ENCODE results near the gene PRRG4.
"Not testable (repeated sequence)": the region's sequence is repeated elsewhere in the genome, so short reads cannot be mapped to it uniquely, and the experiment has no call there.

Gene PRRG4

DNA sequence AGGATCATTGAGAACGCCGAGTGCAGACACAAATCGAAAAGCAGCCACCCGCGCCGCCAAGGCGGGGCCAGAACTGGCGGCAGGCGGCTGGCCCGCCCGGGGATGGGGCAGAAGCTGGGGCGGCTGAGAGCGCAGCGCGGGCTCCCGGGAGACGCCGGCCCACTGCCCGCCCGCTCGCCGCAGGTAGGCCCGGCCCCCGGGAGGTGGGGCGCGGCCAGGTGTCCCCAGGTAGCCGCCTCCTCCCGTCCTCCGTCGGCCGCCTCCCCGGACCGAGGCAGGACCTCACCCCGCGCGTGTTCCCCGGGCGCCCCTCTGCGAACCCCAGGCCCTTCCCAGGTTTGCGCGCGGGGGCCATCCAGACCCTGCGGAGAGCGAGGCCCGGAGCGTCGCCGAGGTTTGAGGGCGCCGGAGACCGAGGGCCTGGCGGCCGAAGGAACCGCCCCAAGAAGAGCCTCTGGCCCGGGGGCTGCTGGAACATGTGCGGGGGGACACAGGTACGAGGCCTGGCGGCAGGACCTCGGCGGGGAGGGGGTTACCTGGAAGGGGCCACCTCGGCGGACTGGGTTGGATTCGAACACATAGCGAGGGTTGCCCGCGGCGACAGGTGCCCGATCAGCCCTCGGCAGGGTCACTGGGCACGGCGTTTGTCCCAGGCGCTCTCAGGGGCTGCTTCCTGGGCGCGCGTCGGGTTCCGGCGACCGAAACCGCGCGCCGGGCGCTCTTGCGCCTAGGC, at the start of gene PRRG4:
Gene PRRG4 (plus strand): TSS at position 248 of the 733 bp plus-strand sequence. CDS start 603 bp downstream, outside the sequence.
- DNase-seq (ENCODE audit: low read depth): no peak

DNA sequence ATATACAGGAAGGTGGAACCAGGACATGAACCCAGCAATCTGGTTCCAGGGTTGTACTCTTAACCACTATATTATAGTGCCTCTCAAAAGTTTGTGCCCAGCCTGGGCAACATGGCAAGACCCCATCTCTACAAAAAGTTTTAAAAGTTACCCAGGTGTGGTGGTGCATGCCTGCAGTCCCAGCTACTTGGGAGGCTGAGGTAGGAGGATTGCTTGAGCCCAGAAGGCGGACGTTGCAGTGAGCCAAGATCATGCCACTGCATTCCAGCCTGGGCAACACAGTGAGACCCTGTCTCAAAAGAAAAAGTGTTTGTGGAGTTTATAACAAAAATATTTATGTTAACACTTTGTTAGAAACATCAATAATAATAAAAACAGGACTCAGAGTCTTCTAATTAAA, 48.9 kb upstream of the PRRG4 start:
- not testable (repeated sequence) for DNase-seq (ENCODE audit: low read depth)

DNA sequence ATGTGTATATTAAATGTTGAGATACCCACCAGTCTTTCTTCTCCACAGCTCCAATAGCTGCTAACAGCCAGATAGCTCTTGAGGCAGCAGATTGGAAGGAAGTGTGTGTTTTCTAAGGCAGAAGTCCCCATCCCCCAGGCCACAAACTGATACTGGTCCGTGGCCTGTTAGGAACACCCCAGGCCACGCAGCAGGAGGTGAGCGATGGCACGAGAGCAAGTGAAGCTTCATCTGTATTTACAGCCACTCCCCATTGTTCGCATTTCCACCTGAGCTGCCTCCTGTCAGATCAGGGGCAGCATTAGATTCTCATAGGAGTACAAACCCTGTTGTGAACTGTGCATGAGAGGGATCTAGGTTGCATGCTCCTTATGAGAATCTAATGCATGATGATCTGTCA, 48.0 kb upstream of the PRRG4 start:
- DNase-seq (ENCODE audit: low read depth): no peak

DNA sequence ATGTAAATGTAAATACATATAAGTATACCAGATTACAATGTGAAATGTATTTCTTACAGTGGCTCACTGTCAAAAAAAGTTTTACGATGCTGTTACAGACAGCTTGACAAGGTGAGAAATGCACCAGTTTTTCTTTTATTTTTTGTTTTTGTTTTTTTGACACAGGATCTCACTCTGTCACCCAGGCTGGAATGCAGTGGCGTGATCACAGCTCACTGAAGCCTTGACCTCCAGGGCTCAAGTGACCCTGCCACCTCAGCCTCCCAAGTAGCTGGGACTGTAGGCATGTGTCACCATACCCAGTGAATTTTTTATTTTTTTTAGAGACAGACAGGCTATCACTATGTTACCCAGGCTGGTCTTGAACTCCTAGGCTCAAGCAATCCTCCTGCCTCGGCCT, 44.5 kb upstream of the PRRG4 start:
- no peak for DNase-seq (ENCODE audit: low read depth)

DNA sequence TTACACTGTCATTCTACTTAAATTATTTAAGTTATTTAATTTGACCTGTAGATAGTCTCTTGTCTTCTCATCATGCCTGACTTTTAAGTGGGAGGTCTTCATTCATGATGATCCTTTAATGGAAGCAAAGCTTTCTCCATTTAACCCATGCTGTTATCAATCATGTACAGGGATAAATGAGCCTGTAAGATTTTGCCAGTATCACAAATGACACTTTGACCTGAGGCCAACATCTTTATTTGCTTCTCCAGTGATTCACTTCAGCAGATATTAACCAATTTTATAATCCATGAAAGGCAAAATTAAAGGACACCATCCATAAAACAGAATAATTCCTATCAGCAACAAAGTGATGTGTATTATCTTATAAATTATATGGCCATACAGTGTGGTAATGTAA, 42.9 kb upstream of the PRRG4 start:
- no peak for DNase-seq (ENCODE audit: low read depth)

DNA sequence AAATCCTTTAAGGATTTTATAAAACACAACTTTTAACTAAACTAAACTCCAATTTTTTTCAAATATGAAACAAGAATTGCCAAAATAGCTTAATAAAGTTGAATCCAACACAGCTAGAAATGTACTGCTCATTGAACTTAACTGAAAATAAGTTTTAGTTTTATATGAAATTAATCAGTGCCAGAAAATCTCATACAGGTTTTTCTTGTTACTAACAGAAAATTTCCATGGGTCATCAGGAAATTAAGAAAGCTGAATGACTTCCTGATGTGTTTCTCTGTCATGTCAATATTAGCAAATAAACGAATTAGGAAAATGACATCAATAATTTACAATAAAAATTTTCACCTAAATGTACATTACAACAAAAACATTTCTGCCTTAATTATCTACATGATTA, 38.8 kb upstream of the PRRG4 start:
- no peak for DNase-seq (ENCODE audit: low read depth)

DNA sequence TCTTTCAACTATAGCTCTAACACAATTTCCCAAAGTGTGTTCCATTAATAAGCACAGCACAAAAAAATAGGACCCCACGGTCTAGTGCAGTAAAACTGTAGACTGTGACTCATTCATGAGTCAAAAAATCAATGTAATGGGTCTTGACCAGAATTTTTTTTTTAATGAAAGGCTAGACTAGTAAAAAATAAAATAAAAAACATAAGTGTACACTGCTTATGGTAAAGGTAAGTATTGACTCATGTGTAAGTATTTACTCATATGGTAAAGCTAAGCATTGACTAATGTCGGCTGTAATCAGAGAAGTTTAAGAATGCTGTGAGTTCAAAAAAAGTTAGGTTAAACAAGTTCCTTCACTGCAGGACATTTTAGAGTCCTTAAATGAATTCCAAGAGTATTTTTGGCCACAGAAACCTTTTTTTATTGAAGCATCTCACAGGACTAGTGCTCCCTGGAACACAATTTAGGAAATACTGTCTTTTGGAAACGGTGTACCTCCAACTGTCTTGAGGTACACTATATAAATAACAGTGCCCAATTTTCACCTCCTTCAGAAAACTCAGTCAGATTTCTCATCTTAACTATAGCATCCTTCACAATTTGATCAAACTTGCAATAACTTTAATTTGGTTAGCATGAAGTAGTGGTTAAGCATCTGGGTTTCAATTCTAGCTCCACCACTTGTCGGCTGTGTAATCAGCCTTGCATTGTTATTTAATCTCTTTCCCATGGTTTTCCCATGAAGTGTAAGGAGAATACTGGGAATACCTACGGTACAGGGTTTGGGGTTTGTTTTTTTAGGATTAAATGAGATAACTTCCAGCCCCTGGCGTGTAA, 37.4 kb upstream of the PRRG4 start:
- DNase-seq (ENCODE audit: low read depth): no peak

DNA sequence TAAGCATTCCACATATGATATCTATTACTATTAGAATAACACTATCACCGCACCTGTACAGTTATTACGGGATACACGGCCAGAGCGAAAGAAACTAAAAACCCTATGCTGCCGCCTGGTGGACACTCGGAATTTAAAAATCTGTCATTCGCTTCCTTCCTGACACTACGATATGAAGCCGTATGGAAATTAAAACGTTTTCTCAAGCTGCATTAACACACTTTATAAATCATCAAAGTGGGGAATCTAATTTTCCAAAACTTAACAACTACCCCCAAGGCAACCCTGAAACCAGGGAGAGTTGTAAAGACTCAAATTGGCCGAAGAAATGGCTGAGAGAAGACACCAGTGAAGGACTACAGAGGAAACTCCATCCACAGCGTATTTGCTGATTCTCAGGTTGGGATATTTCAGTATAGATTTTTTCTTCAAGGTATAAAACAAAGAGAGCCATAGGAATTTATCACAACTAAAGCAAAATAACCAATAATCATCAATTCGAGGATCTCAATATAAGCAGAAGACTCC, 36.7 kb upstream of the PRRG4 start:
- DNase-seq (ENCODE audit: low read depth): peak; percentile 9

DNA sequence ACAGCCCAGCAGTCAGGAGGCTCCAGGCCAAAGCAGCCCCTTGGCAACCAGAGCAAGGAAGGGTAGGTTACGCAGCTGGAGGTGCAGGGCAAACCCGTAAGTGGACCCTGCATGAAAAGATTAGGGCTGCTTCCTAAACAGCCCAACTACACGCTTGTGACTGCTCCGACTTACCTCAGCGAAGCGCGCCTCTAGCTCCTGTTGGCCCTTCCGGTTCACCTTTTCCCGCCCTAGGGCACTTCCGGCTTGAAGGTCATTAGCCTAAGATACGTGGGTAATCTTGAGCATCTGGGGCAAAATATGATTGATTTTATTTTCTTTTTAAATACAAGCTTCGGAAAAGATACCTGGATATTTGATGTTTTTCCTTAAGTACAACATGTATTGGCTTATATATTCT, 35.3 kb upstream of the PRRG4 start, which contains the start of gene CCDC73:
Gene CCDC73 (minus strand): TSS at position 224 of the 400 bp plus-strand sequence. CDS start 34,419 bp downstream, outside the sequence.
- DNase-seq (ENCODE audit: low read depth): no peak

DNA sequence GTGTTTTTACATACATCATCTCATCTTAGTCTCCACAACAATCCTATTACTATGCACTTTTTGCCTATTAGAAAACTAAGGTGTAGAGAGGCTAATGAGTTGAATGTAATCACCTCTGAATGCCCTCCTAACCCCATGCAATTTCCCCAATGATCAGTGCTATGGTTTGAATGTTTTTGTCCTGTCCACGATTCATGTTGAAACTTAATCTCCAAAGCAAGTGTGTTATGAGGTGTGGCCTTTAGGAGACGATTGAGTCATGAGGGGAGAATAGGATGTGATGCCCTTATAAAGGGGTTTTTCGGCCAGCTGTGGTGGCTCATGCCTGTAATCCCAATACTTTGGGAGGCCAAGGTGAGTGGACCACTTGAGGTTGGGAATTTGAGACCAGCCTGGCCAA, 33.3 kb upstream of the PRRG4 start:
- DNase-seq (ENCODE audit: low read depth): no peak

DNA sequence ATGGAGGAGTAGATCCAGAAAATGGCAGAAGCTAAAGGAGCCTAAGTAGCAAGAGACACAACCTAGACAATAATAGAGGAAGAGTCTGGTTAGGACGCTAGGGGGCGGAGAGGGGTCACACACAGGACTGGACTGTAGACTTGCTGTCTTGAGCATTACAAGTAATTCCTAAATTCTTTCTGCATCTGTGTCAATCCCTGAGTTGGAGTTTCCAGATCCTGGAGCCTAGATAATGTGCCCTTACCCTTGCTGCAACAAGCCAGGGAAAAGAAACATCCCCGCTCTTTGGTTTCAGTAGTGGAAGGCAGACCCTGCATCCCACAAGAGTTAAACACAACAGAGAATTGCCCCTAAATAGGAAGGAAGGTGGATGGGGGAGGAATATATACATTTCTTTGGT, 20.4 kb upstream of the PRRG4 start:
- DNase-seq (ENCODE audit: low read depth): peak; percentile 39

DNA sequence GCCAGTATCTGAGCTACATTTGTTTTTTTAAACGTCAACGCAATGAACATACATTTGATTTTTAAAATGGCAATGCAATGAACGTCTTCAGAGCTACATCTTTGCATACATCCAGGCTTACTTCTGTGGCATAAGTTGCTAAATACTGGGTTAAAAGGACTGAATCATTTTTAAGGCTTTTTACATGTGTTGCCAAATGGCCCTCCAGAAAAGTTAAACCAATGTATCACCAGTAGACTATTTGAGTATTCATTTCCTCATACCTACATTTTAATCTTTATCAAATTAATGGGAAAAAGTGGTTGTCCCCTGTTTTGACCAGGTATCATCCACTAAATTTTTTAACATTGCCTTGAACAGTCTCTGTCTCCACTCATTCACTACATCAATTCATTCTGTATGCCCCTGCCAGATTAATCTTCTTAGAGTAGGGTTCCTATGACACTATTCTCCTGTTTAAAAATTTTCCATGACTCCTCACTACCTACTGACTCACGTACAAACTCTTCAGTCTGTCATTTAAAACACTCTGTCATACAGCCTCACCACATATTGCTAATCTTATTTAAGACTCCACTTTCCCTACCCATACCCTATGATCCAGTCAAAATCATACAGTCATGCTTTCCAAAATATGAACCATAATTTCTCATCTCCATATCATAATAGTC, 12.4 kb upstream of the PRRG4 start:
- no peak for DNase-seq (ENCODE audit: low read depth)

DNA sequence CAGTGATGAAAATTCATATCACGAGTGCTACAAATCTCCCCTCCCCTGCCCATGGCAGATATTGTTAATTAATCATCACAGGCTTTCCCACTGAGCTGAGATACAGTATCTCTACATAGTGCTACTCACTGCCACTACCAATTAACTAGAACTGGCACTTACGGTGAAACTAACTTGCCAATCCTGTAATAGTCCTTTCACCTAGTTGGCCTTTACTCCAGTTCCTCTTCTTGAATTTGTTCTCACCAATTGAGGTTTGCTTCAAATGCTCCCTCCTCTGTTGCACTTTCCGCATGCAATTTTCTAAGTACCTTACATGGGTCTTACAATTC, 11.9 kb upstream of the PRRG4 start:
- no peak for DNase-seq (ENCODE audit: low read depth)

DNA sequence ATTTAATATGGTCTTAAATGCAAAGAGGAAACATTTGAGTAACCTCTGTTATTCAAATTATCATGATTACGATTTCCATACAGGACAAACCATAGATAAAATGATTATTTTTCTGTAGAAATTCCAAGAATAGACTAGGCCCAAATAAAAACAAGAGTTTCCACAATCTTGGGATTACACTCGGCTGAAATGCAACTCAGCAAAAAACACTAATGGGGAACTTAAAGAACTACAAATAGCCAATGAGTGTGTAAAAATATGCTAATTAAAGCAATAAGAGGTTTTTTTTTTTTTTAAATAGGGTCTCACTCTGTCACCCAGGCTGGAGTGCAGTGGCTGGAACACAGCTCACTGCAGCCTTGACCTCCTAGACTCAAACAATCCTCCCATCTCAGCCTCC, 10.5 kb upstream of the PRRG4 start:
- DNase-seq (ENCODE audit: low read depth): no peak

DNA sequence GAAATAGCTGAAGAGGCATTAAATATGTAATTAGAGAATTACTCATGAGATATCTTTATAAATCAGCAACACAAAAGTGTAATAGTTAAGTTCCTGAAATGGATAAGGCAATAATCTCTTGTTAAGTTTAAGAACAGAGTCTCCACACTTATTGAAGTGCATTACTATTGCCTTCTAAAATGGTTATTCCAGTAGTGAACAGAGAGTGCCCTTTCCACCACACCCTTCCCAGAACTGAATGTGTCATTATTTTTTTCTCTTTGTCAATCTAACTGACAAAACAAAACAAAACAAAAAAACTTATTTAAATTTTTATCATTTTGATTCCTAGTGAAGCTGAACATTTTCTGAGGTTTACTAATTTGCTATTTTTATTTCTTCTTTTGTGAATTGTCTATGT, 9.2 kb upstream of the PRRG4 start:
- DNase-seq (ENCODE audit: low read depth): no peak

DNA sequence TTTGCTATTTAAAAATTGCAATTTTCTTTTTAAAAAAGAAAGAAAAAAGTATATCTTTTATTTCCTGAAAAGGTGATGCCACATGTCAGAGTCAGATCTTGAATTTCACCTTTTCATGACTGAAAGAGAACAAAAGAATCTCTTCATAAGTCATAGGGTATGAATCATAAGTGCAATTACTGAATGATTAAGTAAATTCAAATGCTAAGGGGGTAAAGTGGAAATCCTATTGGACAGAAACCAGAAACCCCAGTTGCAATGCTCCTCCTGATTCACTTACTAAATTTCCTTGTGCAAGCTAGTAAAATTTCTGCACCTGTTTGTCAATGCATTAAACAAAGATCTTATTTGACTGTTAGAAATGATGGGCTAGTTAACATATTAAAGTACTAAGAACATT, 8.2 kb upstream of the PRRG4 start:
- DNase-seq (ENCODE audit: low read depth): no peak

DNA sequence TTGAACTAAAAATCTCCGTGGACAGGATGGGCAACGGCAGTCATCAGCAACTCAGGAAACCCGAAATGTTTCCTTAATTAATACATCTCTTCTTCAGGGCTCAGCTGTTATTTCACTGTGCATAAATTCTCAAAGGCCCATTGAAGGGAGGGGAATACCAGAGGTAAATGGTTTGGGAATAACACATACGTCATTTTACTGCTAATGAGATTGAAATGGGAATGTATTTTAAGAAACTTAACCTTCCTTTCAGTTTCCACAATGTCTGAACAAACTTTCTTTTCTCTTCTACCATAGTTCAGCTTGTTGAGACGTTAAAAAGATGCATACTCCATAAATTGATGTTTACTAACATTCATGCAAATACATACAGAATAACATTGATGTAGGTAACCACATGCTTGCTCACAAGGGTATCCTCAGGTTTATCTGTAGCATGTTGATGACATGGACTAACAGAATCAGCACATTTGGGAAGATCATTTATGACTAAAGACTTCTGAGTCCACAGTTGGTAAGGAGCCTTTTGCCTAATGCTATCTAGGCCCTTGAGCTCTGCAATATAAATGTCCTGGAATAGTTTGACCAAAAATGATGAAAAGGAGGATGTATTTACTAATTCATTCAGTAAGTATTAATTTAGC, 7.7 kb upstream of the PRRG4 start:
- no peak for DNase-seq (ENCODE audit: low read depth)

DNA sequence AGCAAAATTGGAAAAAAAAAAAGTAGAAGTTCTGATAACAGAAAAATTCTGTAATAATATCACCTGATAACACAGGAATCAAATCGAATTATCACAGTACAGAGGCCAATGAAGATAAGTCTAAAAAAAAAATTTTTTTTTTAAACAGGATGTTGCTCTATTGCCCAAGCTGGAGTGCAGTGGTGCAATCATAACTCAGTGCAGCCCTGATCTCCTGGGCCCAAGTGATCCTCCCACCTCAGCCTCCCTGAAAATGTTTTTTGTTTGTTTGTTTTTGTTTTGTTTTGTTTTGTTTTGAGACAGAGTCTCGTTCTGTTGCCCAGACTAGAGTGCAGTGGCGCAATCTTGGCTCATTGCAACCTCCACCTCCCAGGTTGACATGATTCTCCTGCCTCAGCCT, 6.1 kb upstream of the PRRG4 start:
- DNase-seq (ENCODE audit: low read depth): not testable (repeated sequence)

DNA sequence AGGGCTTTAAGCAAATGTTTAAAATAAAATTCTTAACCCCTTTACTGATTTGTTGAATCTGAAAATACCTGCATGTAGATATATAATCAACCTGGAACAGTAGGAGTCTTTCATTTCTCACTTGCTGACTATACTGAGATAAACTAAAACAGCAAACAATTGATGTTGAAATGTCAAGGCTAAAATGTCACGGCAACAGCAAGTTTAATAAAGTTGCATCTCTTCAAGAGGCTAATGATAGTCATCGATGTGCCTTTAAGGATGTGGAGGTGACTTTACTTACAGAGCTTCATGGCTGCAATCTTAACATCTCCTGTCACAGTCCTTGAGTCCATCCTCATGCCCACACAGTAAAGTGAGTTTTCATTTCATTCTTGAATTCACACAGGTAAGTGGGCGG, 3.6 kb upstream of the PRRG4 start:
- DNase-seq (ENCODE audit: low read depth): no peak

DNA sequence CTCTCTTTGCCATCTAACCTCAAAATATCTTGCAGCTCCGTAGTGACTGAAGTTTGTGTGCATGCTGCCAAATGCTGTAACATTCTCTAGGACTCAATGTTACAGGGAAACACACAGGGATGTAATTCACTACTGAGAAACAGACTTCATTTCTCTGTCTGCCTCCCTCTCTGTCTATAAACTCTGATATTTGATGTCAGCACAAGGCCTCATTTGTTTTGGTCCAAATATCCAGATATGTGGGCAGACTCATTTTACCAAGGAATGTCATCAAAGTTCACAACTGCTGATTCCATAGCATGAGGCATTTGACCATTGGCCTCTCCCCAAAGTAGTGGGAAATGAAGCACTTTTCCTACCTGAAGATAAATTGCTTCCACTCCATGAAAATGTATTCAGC, 2.5 kb upstream of the PRRG4 start:
- DNase-seq (ENCODE audit: low read depth): no peak

DNA sequence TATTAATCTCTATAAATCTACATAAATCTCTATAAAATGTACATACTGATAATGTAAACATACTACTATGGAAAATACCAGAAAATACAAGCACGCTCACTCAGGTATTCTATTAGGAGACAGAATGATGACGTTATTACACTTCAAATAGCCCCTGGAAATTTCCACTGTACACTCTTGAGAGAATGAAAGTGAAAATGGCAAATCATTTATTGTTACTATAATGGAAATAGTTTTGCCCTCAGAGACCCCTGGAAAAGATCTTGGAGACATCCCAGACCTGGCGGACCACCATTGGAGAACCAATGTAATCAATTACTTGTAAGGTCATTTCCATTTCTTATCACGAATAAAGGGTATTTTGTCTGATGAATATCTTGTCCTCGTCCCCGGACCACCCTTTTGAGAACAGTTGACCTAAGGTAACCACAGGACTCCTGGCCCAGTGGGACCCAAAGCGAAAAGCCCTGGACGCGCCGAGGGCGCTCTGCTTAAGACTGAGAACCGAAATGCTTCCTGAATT, 509 bp upstream of the PRRG4 start:
- no peak for DNase-seq (ENCODE audit: low read depth)

DNA sequence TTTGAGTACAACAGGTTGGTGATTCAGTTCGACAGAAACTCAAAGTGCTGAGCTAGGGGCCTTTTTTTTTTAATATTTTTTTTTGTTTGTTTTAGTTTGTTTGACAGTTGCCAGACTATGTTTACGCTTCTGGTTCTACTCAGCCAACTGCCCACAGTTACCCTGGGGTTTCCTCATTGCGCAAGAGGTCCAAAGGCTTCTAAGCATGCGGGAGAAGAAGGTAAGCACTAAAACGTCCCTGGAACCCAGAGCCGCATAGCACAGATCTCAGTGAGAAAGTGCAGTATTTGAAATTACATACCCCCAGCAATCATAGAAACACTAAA, 649 bp downstream of the PRRG4 start:
- DNase-seq (ENCODE audit: low read depth): no peak

Measured in HS-27A (cell line).